OCI-LY7 (cell line): ENCODE results near the gene ZNF222. TPM values are rescaled to one million over a fixed set of nuclear protein-coding genes. Genes with fewer than 3 reads are reported as not detected.

Experiments
- Bru-seq: library from RNA; stranded (reverse); fragments of 400-500 nt; gene quantifications from one replicate; lab custom pipeline; 2021; lab: Mats Ljungman, UMichigan
- BruChase-seq, 2 experiments: library from RNA; stranded (reverse); fragments of 400-500 nt; gene quantifications; one replicate each; lab custom pipeline; 2021; lab: Mats Ljungman, UMichigan
- BruUV-seq: library from RNA; stranded (reverse); fragments of 400-500 nt; replicated peaks from 2 replicates; lab custom pipeline; 2021; lab: Mats Ljungman, UMichigan
- CTCF ChIA-PET: fragments of 300-600 bp; sonication (Branson Sonifier 250); formaldehyde crosslinking; loops from one replicate; lab custom pipeline; 2022; ENCODE audit warnings: antibody characterized with exemption; ENCODE audit not compliant: unreplicated experiment; lab: Charles Lee
- POLR2A ChIA-PET: fragments of 300-600 bp; sonication (Branson Sonifier 250); formaldehyde crosslinking; loops from one replicate; lab custom pipeline; 2022; ENCODE audit warnings: antibody characterized with exemption; lab: Charles Lee
- DNase-seq: peaks from one replicate; pipeline ENCODE4 v3.0.0-alpha.2; 2015; ENCODE audit warnings: low spot score
- H2AFZ ChIP-seq: fragments of 200-600 bp; sonication (generic), shearing (Covaris generic); 2 replicates; pipeline ENCODE4 v1.6.1; 2014; ENCODE audit warnings: mild to moderate bottlenecking, antibody characterized with exemption, low read length, moderate library complexity
- H3K27ac ChIP-seq: fragments of 200-600 bp; sonication (generic); 2 replicates; pipeline ENCODE4 v1.5.1; 2014; ENCODE audit warnings: mixed run types, low read depth, mild to moderate bottlenecking, moderate library complexity, low read length, inconsistent platforms; ENCODE audit not compliant: poor library complexity, severe bottlenecking
- H3K36me3 ChIP-seq: fragments of 200-600 bp; sonication (generic); 2 replicates; pipeline ENCODE4 v1.6.1; 2014; ENCODE audit warnings: mild to moderate bottlenecking, antibody characterized with exemption, low read length, moderate library complexity, mixed read lengths; ENCODE audit not compliant: insufficient read depth
- H3K4me1 ChIP-seq: fragments of 200-600 bp; sonication (generic); 2 replicates; pipeline ENCODE4 v1.5.1; 2014; ENCODE audit warnings: mild to moderate bottlenecking, low read length; ENCODE audit not compliant: insufficient read depth, poor library complexity, severe bottlenecking
- H3K4me2 ChIP-seq: fragments of 200-600 bp; sonication (generic); 2 replicates; pipeline ENCODE4 v1.6.1; 2014; ENCODE audit warnings: mild to moderate bottlenecking, low read length
- H3K4me3 ChIP-seq: fragments of 200-600 bp; sonication (generic); 2 replicates; pipeline ENCODE4 v1.5.1; 2014; ENCODE audit warnings: mild to moderate bottlenecking, low read depth, low read length; ENCODE audit not compliant: poor library complexity, severe bottlenecking
- H3K79me2 ChIP-seq: fragments of 200-600 bp; sonication (generic); 2 replicates; pipeline ENCODE4 v1.6.1; 2016; ENCODE audit warnings: low read depth, mild to moderate bottlenecking, low read length, moderate library complexity, mixed read lengths; ENCODE audit not compliant: insufficient read depth
- H3K9me2 ChIP-seq: fragments of 200-600 bp; sonication (generic); 2 replicates; pipeline ENCODE4 v1.6.1; 2016; ENCODE audit warnings: mild to moderate bottlenecking, low read length, mixed read lengths; ENCODE audit not compliant: insufficient read depth
- H3K9me3 ChIP-seq: fragments of 200-600 bp; sonication (generic); 2 replicates; pipeline ENCODE4 v1.6.1; 2014; ENCODE audit warnings: mild to moderate bottlenecking, mixed run types, low read length, mixed read lengths
- H4K20me1 ChIP-seq: fragments of 200-600 bp; sonication (generic); 2 replicates; pipeline ENCODE4 v1.6.1; 2014; ENCODE audit warnings: mild to moderate bottlenecking, antibody characterized with exemption, low read length, moderate library complexity, mixed read lengths; ENCODE audit not compliant: insufficient read depth
- EZH2phosphoT487 ChIP-seq: fragments of 200-600 bp; sonication (generic); IDR thresholded peaks from 2 replicates; pipeline ENCODE4 v1.6.1; 2018; ENCODE audit warnings: low read depth, borderline replicate concordance, mild to moderate bottlenecking, mixed run types, antibody characterized with exemption, low read length, moderate library complexity, mixed read lengths
- intact Hi-C: fragments of 100-400 bp; cut with micrococcal nuclease; formaldehyde crosslinking; loops from one replicate; pipeline ENCODE4 v1.10.0; 2022; ENCODE audit not compliant: unreplicated experiment
- long read RNA-seq: library from polyadenylated mRNA; stranded (forward); transcript quantifications from one replicate; pipeline ENCODE4 v2.0.0, GENCODE V29; 2022
- total RNA-seq, 2 experiments: library from RNA; depleted of rRNA in 1 of 2; stranded (reverse); fragments of >200 nt in 1 of 2; shearing (Covaris generic) in 1 of 2; gene quantifications; 2 replicates each; pipeline ENCODE4 v1.2.3, GENCODE V29; 2014 to 2022
- TF ChIP-seq, protein P1 (sequence below): fragments of 200-600 bp; sonication (generic); conservative IDR thresholded peaks from 2 replicates; pipeline ENCODE4 v1.5.1; 2014; ENCODE audit warnings: mild to moderate bottlenecking, antibody characterized with exemption, low read length, moderate library complexity, mixed read lengths

The ZNF222 gene
- total RNA-seq (2014; rRNA removed; shearing (Covaris generic)) (not detected in 2 replicates), total RNA-seq (2022) (not detected in 2 replicates), Bru-seq, nascent RNA (percentile 26 among the genes with signal in this experiment), BruChase-seq, experiment 1, labeled RNA remaining after a 6-hour chase (percentile 16 among the genes with signal in this experiment), BruChase-seq, experiment 2, labeled RNA remaining after a 2-hour chase (percentile 21 among the genes with signal in this experiment)
- long read RNA-seq, result 0 reads

DNA sequence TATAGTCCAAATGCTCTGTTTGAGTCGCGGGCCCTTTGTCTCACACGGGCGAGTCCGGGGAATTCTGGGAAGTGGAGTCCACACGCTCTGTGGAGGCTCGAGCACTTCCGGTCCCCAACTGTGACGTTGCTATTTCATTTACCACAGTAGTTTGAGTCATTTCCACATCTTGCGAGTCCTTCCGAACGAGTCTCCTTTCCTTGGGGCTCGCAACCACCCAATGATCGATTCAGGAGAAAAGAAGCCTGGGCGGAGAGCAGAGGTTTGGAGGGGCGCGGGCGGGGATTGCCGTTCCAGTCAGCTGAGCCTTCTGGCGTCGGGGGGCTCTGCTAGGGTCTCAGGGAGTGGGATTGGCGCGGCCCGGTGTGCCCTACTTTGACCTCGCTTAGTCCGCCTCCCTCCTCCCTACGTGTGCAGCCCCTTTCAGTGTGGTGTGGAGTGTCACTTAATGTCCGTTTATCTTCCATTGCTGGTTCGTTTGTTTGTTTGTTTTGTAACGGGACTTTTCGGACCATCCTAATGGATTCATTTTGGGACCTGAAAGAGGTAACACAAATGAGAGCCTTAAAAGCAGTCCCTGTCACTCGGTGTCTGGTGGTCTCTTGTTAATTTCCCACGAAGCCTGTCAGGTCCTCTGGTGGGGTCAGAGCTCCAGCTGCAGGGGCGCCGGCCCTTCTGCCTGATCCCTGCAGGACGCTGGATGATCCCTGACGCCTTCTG lies at the start of gene ZNF222:
Gene ZNF222, plus strand, starts transcription at position 163 of the 720 bp plus-strand sequence. Its CDS starts 58 bp downstream, at position 221.
- TF ChIP-seq, protein P1, sequence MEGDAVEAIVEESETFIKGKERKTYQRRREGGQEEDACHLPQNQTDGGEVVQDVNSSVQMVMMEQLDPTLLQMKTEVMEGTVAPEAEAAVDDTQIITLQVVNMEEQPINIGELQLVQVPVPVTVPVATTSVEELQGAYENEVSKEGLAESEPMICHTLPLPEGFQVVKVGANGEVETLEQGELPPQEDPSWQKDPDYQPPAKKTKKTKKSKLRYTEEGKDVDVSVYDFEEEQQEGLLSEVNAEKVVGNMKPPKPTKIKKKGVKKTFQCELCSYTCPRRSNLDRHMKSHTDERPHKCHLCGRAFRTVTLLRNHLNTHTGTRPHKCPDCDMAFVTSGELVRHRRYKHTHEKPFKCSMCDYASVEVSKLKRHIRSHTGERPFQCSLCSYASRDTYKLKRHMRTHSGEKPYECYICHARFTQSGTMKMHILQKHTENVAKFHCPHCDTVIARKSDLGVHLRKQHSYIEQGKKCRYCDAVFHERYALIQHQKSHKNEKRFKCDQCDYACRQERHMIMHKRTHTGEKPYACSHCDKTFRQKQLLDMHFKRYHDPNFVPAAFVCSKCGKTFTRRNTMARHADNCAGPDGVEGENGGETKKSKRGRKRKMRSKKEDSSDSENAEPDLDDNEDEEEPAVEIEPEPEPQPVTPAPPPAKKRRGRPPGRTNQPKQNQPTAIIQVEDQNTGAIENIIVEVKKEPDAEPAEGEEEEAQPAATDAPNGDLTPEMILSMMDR, result no peak
- no peak for TF ChIP-seq EZH2phosphoT487
- Histone ChIP-seq H3K9me2 (no peaks in the 10 kb centered on the region), H4K20me1 (no peaks in the 10 kb centered on the region), H3K27ac (no peak within 1 kb of the TSS), H3K79me2 (no peaks in the 10 kb centered on the region), H3K9me3 (no peaks in the 10 kb centered on the region), H3K36me3 (no peaks in the 10 kb centered on the region), H3K4me1 (no peaks in the 10 kb centered on the region), H2AFZ (no peak within 1 kb of the TSS), H3K4me3 (no peak within 1 kb of the TSS), H3K4me2 (no peak within 1 kb of the TSS; the same call in 1 of the 2 replicates)
- ChIA-PET CTCF (no interaction called here), POLR2A (interaction anchor here (1.1 kb wide), 1 partner anchor 231 kb away, joined by 5 read pairs; no protein-coding TSS in a partner anchor)
- intact Hi-C loops, result no loop called here
- no peak for DNase-seq
- BruUV-seq, result no TSS peak

GRCh38 chr19:43976732-43977131 lies 48.4 kb upstream of the ZNF222 start:
- Histone ChIP-seq H3K79me2 (no peaks in the 10 kb centered on the region), H4K20me1 (no peaks in the 10 kb centered on the region), H3K36me3 (no peaks in the 10 kb centered on the region), H2AFZ (no peak overlapping the region), H3K4me2 (no peak overlapping the region), H3K4me3 (no peak overlapping the region), H3K9me3 (no peaks in the 10 kb centered on the region), H3K9me2 (no peaks in the 10 kb centered on the region), H3K27ac (no peak overlapping the region), H3K4me1 (no peaks in the 10 kb centered on the region)
- ChIA-PET POLR2A (no interaction called here), CTCF (no interaction called here)
- DNase-seq, result no peak
- intact Hi-C loops, result no loop called here
- TF ChIP-seq EZH2phosphoT487, result no peak
- TF ChIP-seq, protein P1, result no peak
- no TSS peak for BruUV-seq

GRCh38 chr19:43983544-43983911 lies 41.7 kb upstream of the ZNF222 start:
- BruUV-seq, result no TSS peak
- Histone ChIP-seq H3K4me3 (no peak overlapping the region), H3K36me3 (no peaks in the 10 kb centered on the region), H4K20me1 (no peaks in the 10 kb centered on the region), H3K4me1 (no peaks in the 10 kb centered on the region), H3K4me2 (no peak overlapping the region), H3K27ac (no peak overlapping the region), H2AFZ (no peak overlapping the region), H3K9me3 (no peaks in the 10 kb centered on the region), H3K9me2 (no peaks in the 10 kb centered on the region), H3K79me2 (no peaks in the 10 kb centered on the region)
- ChIA-PET POLR2A (no interaction called here), CTCF (no interaction called here)
- intact Hi-C loops, result no loop called here
- no peak for DNase-seq
- no peak for TF ChIP-seq EZH2phosphoT487
- TF ChIP-seq, protein P1, result no peak
